ENCODE measurements around the gene PSMD14. TPM values are rescaled to one million over a fixed set of nuclear protein-coding genes. Genes with fewer than 3 reads are reported as not detected.

Gene PSMD14
- total and polyA plus RNA-seq, 2 donors (not counting 1 experiment from before 2014, with no cell fraction given) = 7.4 to 27.0 TPM

- Histone ChIP-seq H3K4me1 (ENCODE audit: control insufficient read depth in 2 of 2, insufficient read depth in 2 of 2, low read length in 2 of 2) (peaks cover 0 to 3% of the 10 kb centered on the region in 2 donors), H3K79me2 (ENCODE audit: control insufficient read depth, insufficient read depth, low read length) (no peaks in the 10 kb centered on the region), H3K9ac (ENCODE audit: low read length) (no peak overlapping the region), H3K9me3 (ENCODE audit: control extremely low read depth in 1 of 3, control insufficient read depth in 2 of 3, insufficient read depth in 1 of 3, low read length in 2 of 3) (no peaks in the 10 kb centered on the region), H3K4me2 (replicated peaks; ENCODE audit: low read depth, low read length, poor library complexity, severe bottlenecking) (peak overlapping the region; percentile 7), H3K36me3 (replicated peaks in 1 of 2; ENCODE audit: control extremely low read depth in 1 of 2, control insufficient read depth in 1 of 2, extremely low read depth in 1 of 2, insufficient read depth in 2 of 2, low read length in 1 of 2) (peaks cover 2 to 3% of the 10 kb centered on the region in 2 experiments), H3K27ac (ENCODE audit: low read length in 2 of 2) (no peak overlapping the region), H4K20me1 (ENCODE audit: control insufficient read depth, insufficient read depth, low read length, poor library complexity, severe bottlenecking) (no peaks in the 10 kb centered on the region), H3K4me3 (ENCODE audit: control extremely low read depth in 1 of 5, extremely low read depth in 1 of 5, insufficient read depth in 1 of 5, low read depth in 2 of 5, low read length in 4 of 5) (no peak overlapping the region), H2AFZ (ENCODE audit: insufficient read depth, low read depth, low read length, poor library complexity, severe bottlenecking) (no peak overlapping the region), H3K27me3 (replicated peaks in 1 of 4; ENCODE audit: control extremely low read depth in 1 of 4, control insufficient read depth in 3 of 4, insufficient read depth in 4 of 4, low read length in 3 of 4) (no peaks in the 10 kb centered on the region)
- Mint-ChIP-seq H3K4me1 (peaks cover 23% of the 10 kb centered on the region), H3K27me3 (no peaks in the 10 kb centered on the region), H3K9me3 (ENCODE audit: insufficient read depth) (no peaks in the 10 kb centered on the region), H3K27ac (no peak overlapping the region), H3K4me3 (no peak overlapping the region)
- WGBS (ENCODE audit: insufficient coverage) = no CpG with 5 or more reads among the region's 2 CpGs
- CTCF ChIA-PET = interaction anchor here (1.2 kb wide), 1 partner anchor 10 kb away, joined by 4 read pairs; no protein-coding TSS in a partner anchor
- POLR2A ChIA-PET = no interaction called here
- no peak for DNase-seq
- intact Hi-C loops (cut with micrococcal nuclease) = no loop called here
- no peak for ATAC-seq (ENCODE audit: low read depth)
- no peak for TF ChIP-seq EZH2 (IDR thresholded peaks at IDR 0.05; ENCODE audit: borderline replicate concordance, insufficient read depth, low read depth, low read length, poor library complexity, severe bottlenecking)
- no peak for TF ChIP-seq CTCF (IDR thresholded peaks at IDR 0.05)
Observed at GRCh38 chr2:161388146-161388779, 80.0 kb downstream of the PSMD14 start.

- POLR2A ChIA-PET = no interaction called here
- intact Hi-C loops (cut with micrococcal nuclease) = no loop called here
- CTCF ChIA-PET = no interaction called here
- Histone ChIP-seq H3K4me2 (replicated peaks; ENCODE audit: low read depth, low read length, poor library complexity, severe bottlenecking) (no peak overlapping the region), H3K79me2 (ENCODE audit: control insufficient read depth, insufficient read depth, low read length) (no peaks in the 10 kb centered on the region), H3K36me3 (replicated peaks in 1 of 2; ENCODE audit: control extremely low read depth in 1 of 2, control insufficient read depth in 1 of 2, extremely low read depth in 1 of 2, insufficient read depth in 2 of 2, low read length in 1 of 2) (peaks cover 5 to 22% of the 10 kb centered on the region in 2 experiments), H3K27ac (ENCODE audit: low read length in 2 of 2) (no peak overlapping the region), H3K9me3 (ENCODE audit: control extremely low read depth in 1 of 3, control insufficient read depth in 2 of 3, insufficient read depth in 1 of 3, low read length in 2 of 3) (no peaks in the 10 kb centered on the region), H3K9ac (ENCODE audit: low read length) (no peak overlapping the region), H3K4me3 (ENCODE audit: control extremely low read depth in 1 of 5, extremely low read depth in 1 of 5, insufficient read depth in 1 of 5, low read depth in 2 of 5, low read length in 4 of 5) (no peak overlapping the region), H4K20me1 (ENCODE audit: control insufficient read depth, insufficient read depth, low read length, poor library complexity, severe bottlenecking) (no peaks in the 10 kb centered on the region), H3K4me1 (ENCODE audit: control insufficient read depth in 2 of 2, insufficient read depth in 2 of 2, low read length in 2 of 2) (peaks cover 0 to 3% of the 10 kb centered on the region in 2 donors), H2AFZ (ENCODE audit: insufficient read depth, low read depth, low read length, poor library complexity, severe bottlenecking) (no peak overlapping the region), H3K27me3 (replicated peaks in 1 of 4; ENCODE audit: control extremely low read depth in 1 of 4, control insufficient read depth in 3 of 4, insufficient read depth in 4 of 4, low read length in 3 of 4) (no peaks in the 10 kb centered on the region)
- TF ChIP-seq CTCF (IDR thresholded peaks at IDR 0.05) = no peak
- TF ChIP-seq EZH2 (IDR thresholded peaks at IDR 0.05; ENCODE audit: borderline replicate concordance, insufficient read depth, low read depth, low read length, poor library complexity, severe bottlenecking) = no peak
- H3K4me1 Mint-ChIP-seq = peaks cover 4% of the 10 kb centered on the region
- no peak for DNase-seq
- no peak overlapping the region for H3K27ac Mint-ChIP-seq
- no CpG with 5 or more reads among the region's 4 CpGs for WGBS (ENCODE audit: insufficient coverage)
- H3K9me3 Mint-ChIP-seq (ENCODE audit: insufficient read depth) = no peaks in the 10 kb centered on the region
- no peaks in the 10 kb centered on the region for H3K27me3 Mint-ChIP-seq
- no peak for ATAC-seq (ENCODE audit: low read depth)
- no peak overlapping the region for H3K4me3 Mint-ChIP-seq
Observed at GRCh38 chr2:161391737-161392506, 83.7 kb downstream of the PSMD14 start.

Data from B cell (primary cell).